ENCODE data around the gene ERBB4.

DNA sequence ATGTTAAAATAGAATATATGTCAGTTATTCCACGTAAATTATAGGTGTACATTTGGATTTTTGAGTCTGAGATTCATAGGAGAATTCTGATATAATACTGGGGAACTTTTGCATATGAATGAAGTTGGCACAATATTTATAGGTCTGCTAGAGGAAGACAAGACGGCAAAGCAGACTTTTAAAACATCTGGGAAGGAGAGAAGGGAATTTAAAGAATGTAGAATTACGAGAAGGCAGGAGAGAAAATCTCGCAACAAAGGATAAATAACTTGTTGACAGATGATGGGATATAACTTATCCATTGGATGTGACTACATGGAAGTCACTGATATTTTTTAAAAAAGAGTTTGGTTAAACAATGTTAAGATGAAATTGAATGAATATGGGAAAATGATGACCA is 615.6 kb downstream of the ERBB4 start:
- no peak for TF ChIP-seq EZH2 (optimal IDR thresholded peaks at IDR 0.05; ENCODE audit: low read depth, low read length)
- TF ChIP-seq EZH2phosphoT487 (IDR thresholded peaks at IDR 0.05; ENCODE audit: low read length) = no peak

Data from MM.1S (cell line).